ENCODE results near the gene STK11IP.
"Not testable (repeated sequence)": the region's sequence is repeated elsewhere in the genome, so short reads cannot be mapped to it uniquely, and the experiment has no call there.

STK11IP gene

DNA sequence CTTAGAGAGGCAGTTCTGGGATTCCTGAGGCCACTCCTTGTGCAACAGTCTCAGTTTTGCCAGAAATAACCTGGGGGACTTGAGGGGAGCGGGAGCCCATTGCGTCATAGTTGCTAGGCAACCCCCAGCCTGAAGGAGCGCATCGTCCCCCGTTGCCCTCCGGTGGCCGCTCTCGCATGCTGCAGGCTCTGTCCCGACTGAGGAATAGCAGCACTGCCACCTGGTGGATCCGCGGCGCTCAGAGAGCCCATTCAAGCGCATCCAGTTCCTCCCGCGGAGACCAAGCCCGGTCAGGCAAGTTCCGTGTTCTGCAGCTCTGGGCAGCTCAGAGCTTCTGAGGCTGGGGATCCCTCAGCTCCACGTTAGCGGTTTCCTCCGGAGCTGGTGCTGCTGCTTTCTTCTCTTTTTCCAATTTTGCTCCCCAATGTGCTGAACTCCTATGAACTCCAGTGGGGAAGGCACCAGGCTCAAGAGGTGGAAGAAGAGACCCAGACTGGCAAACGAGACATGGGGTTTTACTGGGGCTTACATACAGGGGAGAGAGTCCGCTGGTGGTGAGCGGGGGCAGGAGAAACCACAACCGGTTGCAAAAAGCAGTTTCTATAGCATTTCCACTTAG is 44.9 kb downstream of the STK11IP start:
- peaks cover 37% of the 10 kb centered on the region for H3K4me1 ChIP-seq (ENCODE audit: control insufficient read depth, insufficient read depth, low read length)
- H3K9me3 ChIP-seq (ENCODE audit: control insufficient read depth, low read length) = no peaks in the 10 kb centered on the region
- no peak overlapping the region for H3K4me3 ChIP-seq (ENCODE audit: low read length)
- H3K9ac ChIP-seq (ENCODE audit: low read length) = peak overlapping the region; percentile 41
- H3K36me3 ChIP-seq (ENCODE audit: control insufficient read depth, insufficient read depth, low read length, severe bottlenecking) = no peaks in the 10 kb centered on the region
- DNase-seq (ENCODE audit: low read depth) = peak; percentile 99
- no peaks in the 10 kb centered on the region for H3K27me3 ChIP-seq (replicated peaks; ENCODE audit: control insufficient read depth, insufficient read depth, low read length)

DNA sequence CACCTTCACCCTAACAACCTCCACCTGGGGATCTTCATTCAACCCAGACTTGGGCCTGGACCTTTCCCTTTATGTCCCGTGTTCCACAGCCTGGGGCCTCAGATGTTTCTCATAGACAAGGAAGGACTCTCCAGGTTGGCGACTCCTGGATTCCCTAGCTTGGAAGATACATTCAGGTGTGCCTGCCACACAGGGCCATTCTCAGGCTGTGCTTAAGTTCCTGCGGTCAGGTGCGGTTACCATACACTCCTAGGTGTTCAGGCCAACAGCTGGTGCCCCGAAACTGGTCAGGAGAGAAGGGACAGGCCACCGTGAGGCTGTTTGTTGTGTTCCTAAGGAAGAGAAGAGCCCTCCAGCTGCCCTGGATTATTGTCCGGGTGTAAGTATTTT is 45.4 kb downstream of the STK11IP start:
- Histone ChIP-seq H3K36me3 (ENCODE audit: control insufficient read depth, insufficient read depth, low read length, severe bottlenecking) (no peaks in the 10 kb centered on the region), H3K4me3 (ENCODE audit: low read length) (no peak overlapping the region), H3K9ac (ENCODE audit: low read length) (peak overlapping the region; percentile 41), H3K27me3 (replicated peaks; ENCODE audit: control insufficient read depth, insufficient read depth, low read length) (no peaks in the 10 kb centered on the region), H3K9me3 (ENCODE audit: control insufficient read depth, low read length) (no peaks in the 10 kb centered on the region), H3K4me1 (ENCODE audit: control insufficient read depth, insufficient read depth, low read length) (peaks cover 37% of the 10 kb centered on the region)
- no peak for DNase-seq (ENCODE audit: low read depth)

DNA sequence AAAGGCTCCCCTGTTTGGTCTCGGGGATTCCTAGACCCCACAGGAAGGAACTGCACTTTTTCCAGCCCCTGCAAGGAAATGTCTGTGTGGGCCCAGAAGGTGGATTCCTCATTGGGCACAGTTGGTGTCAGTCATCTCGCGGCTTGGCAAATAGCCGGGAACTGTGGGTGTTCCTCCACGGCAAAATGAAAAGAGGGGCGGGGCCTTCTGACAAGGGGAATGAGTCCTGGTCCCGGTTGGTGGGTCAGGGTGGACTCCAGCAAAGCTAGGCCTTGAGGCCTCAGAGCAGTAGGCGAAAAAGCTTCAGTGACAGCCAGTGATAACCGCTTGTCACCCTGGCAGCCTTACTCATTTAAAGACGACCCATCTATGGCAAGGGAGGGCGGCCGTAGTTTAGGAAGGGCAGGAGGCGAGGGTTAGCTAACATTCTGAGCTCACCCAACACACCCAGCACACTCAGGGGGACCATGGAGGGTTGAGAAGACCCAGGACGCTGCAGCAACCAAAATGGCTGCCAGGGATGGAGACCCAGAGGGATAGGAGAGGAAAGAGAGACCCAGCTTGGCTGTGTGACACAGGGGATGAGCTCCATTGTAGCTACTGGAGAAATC is 46.2 kb downstream of the STK11IP start:
- DNase-seq (ENCODE audit: low read depth) = no peak
- Histone ChIP-seq H3K36me3 (ENCODE audit: control insufficient read depth, insufficient read depth, low read length, severe bottlenecking) (no peaks in the 10 kb centered on the region), H3K9ac (ENCODE audit: low read length) (no peak overlapping the region), H3K9me3 (ENCODE audit: control insufficient read depth, low read length) (no peaks in the 10 kb centered on the region), H3K4me3 (ENCODE audit: low read length) (no peak overlapping the region), H3K4me1 (ENCODE audit: control insufficient read depth, insufficient read depth, low read length) (peaks cover 37% of the 10 kb centered on the region), H3K27me3 (replicated peaks; ENCODE audit: control insufficient read depth, insufficient read depth, low read length) (no peaks in the 10 kb centered on the region)

DNA sequence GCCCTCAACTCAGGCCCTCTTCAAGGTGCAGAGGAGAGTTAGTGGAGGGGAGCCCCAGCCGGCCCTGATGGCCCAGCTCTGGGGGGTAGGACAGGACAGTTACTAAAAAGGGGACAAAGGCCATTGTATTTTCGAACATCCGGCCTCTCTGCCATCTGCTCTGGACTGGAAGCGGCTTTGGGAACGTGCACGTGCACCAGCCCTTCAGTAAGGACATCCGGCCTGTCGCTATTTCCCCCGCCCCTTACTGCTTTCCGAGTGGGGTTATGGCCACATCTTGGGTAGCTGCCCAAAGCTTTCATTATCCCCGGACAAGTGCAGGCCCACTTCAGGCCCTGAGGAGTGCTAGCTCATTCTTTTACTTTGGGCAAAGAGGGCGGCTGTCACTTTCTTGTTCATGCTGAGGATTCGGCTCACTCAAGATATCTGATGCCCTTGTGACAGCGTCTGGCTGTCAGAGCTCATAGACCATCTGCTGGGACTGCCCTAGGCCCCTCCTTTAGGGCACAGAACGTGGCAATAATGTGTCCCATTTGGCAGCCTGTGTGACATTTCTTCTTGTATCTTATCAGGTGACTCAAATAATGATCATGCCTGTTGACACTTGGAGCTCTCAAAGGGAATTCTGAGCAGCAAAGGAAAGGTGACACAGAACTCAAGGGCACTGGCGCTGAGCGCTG is 47.3 kb downstream of the STK11IP start:
- Histone ChIP-seq H3K4me1 (ENCODE audit: control insufficient read depth, insufficient read depth, low read length) (peaks cover 37% of the 10 kb centered on the region), H3K4me3 (ENCODE audit: low read length) (no peak overlapping the region), H3K36me3 (ENCODE audit: control insufficient read depth, insufficient read depth, low read length, severe bottlenecking) (no peaks in the 10 kb centered on the region), H3K27me3 (replicated peaks; ENCODE audit: control insufficient read depth, insufficient read depth, low read length) (no peaks in the 10 kb centered on the region), H3K9ac (ENCODE audit: low read length) (peak overlapping the region; percentile 22), H3K9me3 (ENCODE audit: control insufficient read depth, low read length) (no peaks in the 10 kb centered on the region)
- DNase-seq (ENCODE audit: low read depth) = no peak

DNA sequence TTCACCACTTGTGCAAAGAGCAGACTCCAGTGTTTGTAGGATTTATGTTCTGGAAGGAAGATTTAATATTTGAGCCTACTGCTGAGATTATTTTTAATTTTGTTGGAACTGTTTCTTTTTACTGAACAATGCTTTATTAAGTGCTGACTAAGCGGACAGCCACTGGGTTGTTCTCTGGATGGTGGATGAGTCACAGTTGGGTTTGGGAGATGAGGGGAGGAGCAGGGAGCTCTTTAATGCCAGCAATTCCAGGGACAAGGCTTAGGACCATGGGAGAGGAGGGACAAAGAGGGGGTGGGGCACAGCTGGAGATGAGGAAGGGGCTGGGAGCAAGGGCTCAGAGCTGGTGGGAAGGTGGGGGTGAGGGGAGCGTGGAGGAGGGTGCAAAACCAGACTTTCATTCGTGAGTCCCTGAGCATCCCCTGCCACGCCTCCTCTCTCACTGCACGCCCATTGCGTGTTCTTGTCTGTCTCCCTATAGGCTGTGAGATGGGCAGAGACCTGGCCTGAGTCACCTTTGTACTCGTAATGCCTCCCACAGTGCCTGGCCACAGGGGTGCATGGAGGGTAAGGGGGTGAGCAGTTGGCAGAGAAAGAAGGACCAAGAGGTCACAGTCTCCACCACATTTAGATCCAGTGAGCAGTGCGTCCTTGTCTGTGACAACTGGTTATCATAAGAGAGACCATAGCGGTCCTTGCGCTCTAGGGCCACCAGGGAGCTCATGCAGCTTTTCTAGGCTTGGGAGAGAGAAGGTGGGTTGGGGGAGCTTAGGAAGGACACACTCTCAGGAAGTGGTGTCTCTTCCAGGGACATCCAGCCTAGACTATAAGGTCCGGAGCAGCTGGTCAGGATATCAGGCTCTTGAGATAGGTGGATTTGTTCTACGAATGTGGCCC is 48.2 kb downstream of the STK11IP start:
- Histone ChIP-seq H3K36me3 (ENCODE audit: control insufficient read depth, insufficient read depth, low read length, severe bottlenecking) (no peaks in the 10 kb centered on the region), H3K27me3 (replicated peaks; ENCODE audit: control insufficient read depth, insufficient read depth, low read length) (no peaks in the 10 kb centered on the region), H3K9me3 (ENCODE audit: control insufficient read depth, low read length) (no peaks in the 10 kb centered on the region), H3K4me1 (ENCODE audit: control insufficient read depth, insufficient read depth, low read length) (peaks cover 44% of the 10 kb centered on the region), H3K4me3 (ENCODE audit: low read length) (no peak overlapping the region), H3K9ac (ENCODE audit: low read length) (peak overlapping the region; percentile 22)
- DNase-seq (ENCODE audit: low read depth) = peak; percentile 77

DNA sequence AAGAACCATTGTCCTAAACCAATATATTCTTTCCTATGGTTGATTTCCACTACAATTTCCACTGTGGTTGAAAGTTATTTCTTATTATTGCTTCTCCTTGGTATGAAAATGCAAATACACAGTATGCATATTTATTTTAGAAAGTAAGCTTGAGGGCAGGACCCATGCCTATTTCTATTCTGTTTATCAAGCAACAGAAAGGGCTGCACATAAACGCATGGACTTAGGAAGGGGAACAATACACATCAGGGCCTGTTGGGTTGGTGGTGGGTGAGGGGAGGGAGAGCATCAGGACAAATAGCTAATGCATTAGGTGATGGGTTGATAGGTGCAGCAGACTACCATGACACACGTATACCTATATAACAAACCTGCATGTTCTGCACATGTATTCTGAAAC is 50.5 kb downstream of the STK11IP start:
- H3K36me3 ChIP-seq (ENCODE audit: control insufficient read depth, insufficient read depth, low read length, severe bottlenecking) = no peaks in the 10 kb centered on the region
- DNase-seq (ENCODE audit: low read depth) = no peak
- no peaks in the 10 kb centered on the region for H3K27me3 ChIP-seq (replicated peaks; ENCODE audit: control insufficient read depth, insufficient read depth, low read length)
- no peak overlapping the region for H3K9ac ChIP-seq (ENCODE audit: low read length)
- H3K9me3 ChIP-seq (ENCODE audit: control insufficient read depth, low read length) = no peaks in the 10 kb centered on the region
- H3K4me1 ChIP-seq (ENCODE audit: control insufficient read depth, insufficient read depth, low read length) = peaks cover 33% of the 10 kb centered on the region
- no peak overlapping the region for H3K4me3 ChIP-seq (ENCODE audit: low read length)

DNA sequence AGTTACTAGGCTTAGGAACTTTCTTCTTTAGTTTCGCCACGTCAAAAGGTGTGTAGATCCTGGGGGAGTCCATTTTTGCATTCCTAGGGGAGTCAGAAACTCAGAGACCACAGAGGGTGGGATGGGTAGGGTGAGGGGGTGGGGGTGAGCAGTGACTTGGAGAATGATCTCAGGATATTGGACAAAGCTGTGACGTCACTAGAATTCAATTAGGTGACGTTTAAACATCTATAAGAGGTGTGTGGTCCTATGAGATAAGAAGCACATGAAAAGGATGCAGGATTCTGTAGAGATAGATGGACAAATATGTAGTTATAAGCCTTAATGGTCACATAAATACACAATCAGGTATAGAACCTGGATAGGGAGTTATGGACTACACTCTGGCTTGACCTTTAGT is 51.3 kb downstream of the STK11IP start:
- no peak overlapping the region for H3K9ac ChIP-seq (ENCODE audit: low read length)
- no peak overlapping the region for H3K4me3 ChIP-seq (ENCODE audit: low read length)

DNA sequence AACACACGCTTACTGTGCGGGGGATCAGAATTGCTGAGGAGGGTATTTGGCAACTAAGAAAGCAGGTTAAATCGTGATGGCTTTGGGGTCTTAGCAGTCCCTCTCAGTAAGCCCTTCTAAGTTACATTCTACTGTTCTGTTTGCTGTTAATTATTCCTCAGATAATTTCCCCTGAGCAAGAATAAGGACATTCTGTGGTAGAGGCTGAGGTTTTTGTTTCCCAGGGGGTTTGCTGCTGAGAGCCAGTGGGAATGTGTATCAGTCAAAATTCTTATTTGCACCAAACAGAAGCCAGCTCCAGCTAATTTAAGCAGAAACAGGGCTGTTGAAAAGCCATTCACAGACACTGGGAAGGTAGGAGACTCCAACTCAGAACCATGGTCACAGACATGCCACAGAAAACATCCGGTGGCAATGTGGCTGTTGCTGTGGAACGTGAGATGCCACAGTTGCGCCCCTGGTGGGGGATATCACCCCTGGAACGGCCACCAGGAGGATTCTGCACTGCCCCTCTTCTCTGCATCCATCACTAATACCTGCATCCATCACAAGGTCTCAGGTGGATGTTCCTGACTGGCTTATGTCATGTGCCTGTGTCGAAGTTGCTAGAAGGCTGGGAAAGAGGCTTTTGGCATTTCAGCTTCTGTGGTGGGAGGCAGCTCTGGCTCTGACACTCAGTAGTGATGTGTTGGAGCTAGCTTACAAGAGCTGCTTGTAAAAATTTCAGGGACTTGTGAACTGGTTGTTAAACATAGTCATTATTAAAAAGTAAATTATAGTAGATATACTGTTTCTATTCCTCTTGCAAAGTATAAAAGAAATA is 53.0 kb downstream of the STK11IP start:
- no peak overlapping the region for H3K4me3 ChIP-seq (ENCODE audit: low read length)
- no peaks in the 10 kb centered on the region for H3K36me3 ChIP-seq (ENCODE audit: control insufficient read depth, insufficient read depth, low read length, severe bottlenecking)
- no peak for DNase-seq (ENCODE audit: low read depth)
- peaks cover 14% of the 10 kb centered on the region for H3K4me1 ChIP-seq (ENCODE audit: control insufficient read depth, insufficient read depth, low read length)
- H3K9me3 ChIP-seq (ENCODE audit: control insufficient read depth, low read length) = no peaks in the 10 kb centered on the region
- H3K27me3 ChIP-seq (replicated peaks; ENCODE audit: control insufficient read depth, insufficient read depth, low read length) = no peaks in the 10 kb centered on the region
- no peak overlapping the region for H3K9ac ChIP-seq (ENCODE audit: low read length)

More for the DNA sequence above, 51.3 kb downstream of the STK11IP start:
- Histone ChIP-seq H3K36me3 (ENCODE audit: control insufficient read depth, insufficient read depth, low read length, severe bottlenecking) (no peaks in the 10 kb centered on the region), H3K27me3 (replicated peaks; ENCODE audit: control insufficient read depth, insufficient read depth, low read length) (no peaks in the 10 kb centered on the region), H3K9me3 (ENCODE audit: control insufficient read depth, low read length) (no peaks in the 10 kb centered on the region), H3K4me1 (ENCODE audit: control insufficient read depth, insufficient read depth, low read length) (peaks cover 27% of the 10 kb centered on the region)
- no peak for DNase-seq (ENCODE audit: low read depth)

DNA sequence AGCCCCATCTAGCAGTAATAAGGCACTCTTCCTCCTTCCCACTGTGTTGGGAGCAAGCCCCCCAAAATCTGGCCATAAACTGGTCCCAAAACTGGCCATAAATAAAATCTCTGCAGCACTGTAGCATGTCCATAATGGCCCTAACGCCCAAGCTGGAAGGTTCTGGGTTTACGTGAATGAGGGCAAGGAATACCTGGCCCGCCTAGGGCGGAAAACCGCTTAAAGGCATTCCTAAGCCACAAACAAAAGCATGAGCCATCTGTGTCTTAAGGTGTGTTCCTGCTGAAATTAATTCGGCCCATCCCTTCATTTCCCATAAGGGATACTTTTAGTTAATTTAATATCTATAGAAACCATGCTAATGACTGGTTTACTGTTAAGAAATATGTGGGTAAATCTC is 54.0 kb downstream of the STK11IP start:
- not testable (repeated sequence) for DNase-seq (ENCODE audit: low read depth); H3K9me3 ChIP-seq (ENCODE audit: control insufficient read depth, low read length); H3K27me3 ChIP-seq (replicated peaks; ENCODE audit: control insufficient read depth, insufficient read depth, low read length); H3K9ac ChIP-seq (ENCODE audit: low read length); H3K36me3 ChIP-seq (ENCODE audit: control insufficient read depth, insufficient read depth, low read length, severe bottlenecking); H3K4me1 ChIP-seq (ENCODE audit: control insufficient read depth, insufficient read depth, low read length); H3K4me3 ChIP-seq (ENCODE audit: low read length)

DNA sequence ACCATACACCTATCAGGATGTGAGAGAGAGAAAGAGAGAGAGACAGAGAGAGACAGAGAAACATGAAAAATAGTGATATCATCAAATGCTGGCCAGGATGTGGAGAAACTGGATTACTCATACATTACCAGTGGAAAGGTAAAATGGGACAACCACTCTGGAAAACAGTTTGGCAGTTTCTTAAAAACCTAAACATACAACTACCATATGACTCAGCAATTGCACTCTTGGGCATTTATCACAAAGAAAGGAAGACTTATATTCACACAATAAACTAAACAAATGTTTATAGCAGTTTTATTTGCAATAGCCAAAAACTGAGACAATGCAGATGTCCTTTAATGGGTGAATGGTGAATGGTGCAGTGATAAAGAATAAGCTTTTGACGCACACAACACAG is 58.9 kb downstream of the STK11IP start:
- no peaks in the 10 kb centered on the region for H3K27me3 ChIP-seq (replicated peaks; ENCODE audit: control insufficient read depth, insufficient read depth, low read length)
- H3K36me3 ChIP-seq (ENCODE audit: control insufficient read depth, insufficient read depth, low read length, severe bottlenecking) = no peaks in the 10 kb centered on the region
- H3K4me3 ChIP-seq (ENCODE audit: low read length) = no peak overlapping the region
- H3K9ac ChIP-seq (ENCODE audit: low read length) = no peak overlapping the region
- no peak for DNase-seq (ENCODE audit: low read depth)
- peaks cover 9% of the 10 kb centered on the region for H3K9me3 ChIP-seq (ENCODE audit: control insufficient read depth, low read length)
- peaks cover 18% of the 10 kb centered on the region for H3K4me1 ChIP-seq (ENCODE audit: control insufficient read depth, insufficient read depth, low read length)
